HepG2 (cell line): ENCODE data around the gene ABHD12. TPM values are rescaled to one million over a fixed set of nuclear protein-coding genes. Genes with fewer than 3 reads are reported as not detected.

Experiments
- JDP2 ChIP-seq: sonication (generic); formaldehyde crosslinking; IDR thresholded peaks from 2 replicates; pipeline ENCODE4 v1.8.1; 2022; ENCODE audit warnings: missing genetic modification reagents, borderline replicate concordance
- LCORL ChIP-seq, 2 experiments: fragments of 450-650 bp in 1 of 2; sonication (generic) in 1 of 2; formaldehyde crosslinking in 1 of 2; IDR thresholded peaks; 2 replicates each; pipeline versions ENCODE4 v1.5.0 to v1.6.1; 2017 to 2020; ENCODE audit warnings: antibody characterized with exemption in 1 of 2, missing genetic modification reagents in 1 of 2
- MEIS2 ChIP-seq: sonication (generic); formaldehyde crosslinking; IDR thresholded peaks from 2 replicates; pipeline ENCODE4 v1.9.0; 2021; ENCODE audit warnings: mild to moderate bottlenecking, missing genetic modification reagents
- NFATC3 ChIP-seq: sonication (generic); formaldehyde crosslinking; IDR thresholded peaks from 2 replicates; pipeline ENCODE4 v1.5.1; 2020; ENCODE audit warnings: mild to moderate bottlenecking, missing genetic modification reagents
- PATZ1 ChIP-seq: sonication (generic); formaldehyde crosslinking; IDR thresholded peaks from 2 replicates; pipeline ENCODE4 v1.4.0; 2020; ENCODE audit warnings: missing genetic modification reagents
- SIN3B ChIP-seq: fragments of 150-350 bp; IDR thresholded peaks from 2 replicates; pipeline ENCODE4 v1.6.1; 2014; ENCODE audit warnings: low read length
- THYN1 ChIP-seq: sonication (generic); formaldehyde crosslinking; IDR thresholded peaks from 2 replicates; pipeline ENCODE4 v1.8.1; 2023; ENCODE audit warnings: low read depth, mild to moderate bottlenecking, moderate library complexity, missing genetic modification reagents, borderline replicate concordance
- ZBED4 ChIP-seq: sonication (generic); formaldehyde crosslinking; IDR thresholded peaks from 2 replicates; pipeline ENCODE4 v1.4.0; 2020; ENCODE audit warnings: missing genetic modification reagents, borderline replicate concordance
- ZBTB49 ChIP-seq: sonication (generic); formaldehyde crosslinking; IDR thresholded peaks from 2 replicates; pipeline ENCODE4 v1.4.0; 2020; ENCODE audit warnings: missing genetic modification reagents, borderline replicate concordance
- ZFP41 ChIP-seq: sonication (generic); formaldehyde crosslinking; IDR thresholded peaks from 2 replicates; pipeline ENCODE4 v1.4.0; 2020; ENCODE audit warnings: mild to moderate bottlenecking, missing genetic modification reagents, borderline replicate concordance
- ZNF501 ChIP-seq: sonication (generic); formaldehyde crosslinking; IDR thresholded peaks from 2 replicates; pipeline ENCODE4 v1.5.1; 2020; ENCODE audit warnings: mild to moderate bottlenecking, moderate library complexity, missing genetic modification reagents
- ZNF513 ChIP-seq: sonication (generic); formaldehyde crosslinking; conservative IDR thresholded peaks from 2 replicates; pipeline ENCODE4 v1.5.0; 2020; ENCODE audit warnings: missing genetic modification reagents
- ZNF574 ChIP-seq: sonication (generic); formaldehyde crosslinking; IDR thresholded peaks from 2 replicates; pipeline ENCODE4 v1.4.0; 2020; ENCODE audit warnings: missing genetic modification reagents
- ZNF670 ChIP-seq: sonication (generic); formaldehyde crosslinking; IDR thresholded peaks from 2 replicates; pipeline ENCODE4 v1.8.0; 2022; ENCODE audit warnings: mild to moderate bottlenecking, missing genetic modification reagents, borderline replicate concordance
- ZNF782 ChIP-seq: sonication (generic); formaldehyde crosslinking; IDR thresholded peaks from 2 replicates; pipeline ENCODE4 v1.4.0; 2020; ENCODE audit warnings: missing genetic modification reagents, mild to moderate bottlenecking, borderline replicate concordance
- polyA plus RNA-seq, 8 experiments: library from polyadenylated mRNA; depleted of rRNA in 3 of 8; stranded (reverse) in 7 of 8; unstranded in 1 of 8; fragments of >200 nt; fragmentation: Illumina TruSeq in 4 of 8; extraction: Trizol in 4 of 8; gene quantifications; 2 replicates each; pipeline versions ENCODE4 v1.2.1 to v1.2.3, GENCODE V29; 2011 to 2016; ENCODE audit warnings: low read depth in 4 of 8, missing spikeins in 1 of 8, mixed read lengths in 1 of 8; ENCODE audit not compliant: insufficient read depth in 1 of 8
- total RNA-seq, 5 experiments: library from RNA; depleted of rRNA; stranded (reverse); fragments of >200 nt; fragmentation: Illumina TruSeq; extraction: Trizol; gene quantifications; 2 replicates each; pipeline ENCODE4 v1.2.3, GENCODE V29; 2016; ENCODE audit warnings: low read depth in 1 of 5

Gene ABHD12
- total and polyA plus RNA-seq, 2 of the 13 experiments (the other 11 are each of a cell fraction or from before 2014, with no cell fraction given), result 23.5 to 72.1 TPM

GRCh38 chr20:25389858-25390537 lies 637 bp downstream of the ABHD12 start (continued):
- peak; percentile 80 for TF ChIP-seq ZNF501 (CRISPR knock-in tag)
- TF ChIP-seq ZNF670, result peak; percentile 58; the same call in 1 of the 2 replicates
- no peak for TF ChIP-seq ZFP41
- TF ChIP-seq ZNF513 (CRISPR knock-in tag), result 0 out of 2 replicates have a peak, but pooled peaks have one; percentile 22
- 0 out of 2 replicates have a peak, but pooled peaks have one; percentile 26 for TF ChIP-seq THYN1 (CRISPR knock-in tag)
- TF ChIP-seq ZBED4, result no peak
- TF ChIP-seq LCORL (IDR thresholded peaks at IDR 0.05), result no peak
- TF ChIP-seq LCORL (CRISPR knock-in tag; IDR thresholded peaks at IDR 0.05), result peak; percentile 77
- TF ChIP-seq PATZ1 (CRISPR knock-in tag), result peak; percentile 94
- no peak for TF ChIP-seq NFATC3 (CRISPR knock-in tag)
- TF ChIP-seq SIN3B, result no peak
- no peak for TF ChIP-seq ZNF574 (CRISPR knock-in tag)
- TF ChIP-seq ZNF782 (CRISPR knock-in tag), result peak; percentile 35; the same call in 1 of the 2 replicates
- TF ChIP-seq MEIS2 (CRISPR knock-in tag), result peak; percentile 56
- TF ChIP-seq JDP2 (CRISPR knock-in tag), result no peak
- TF ChIP-seq ZBTB49 (CRISPR knock-in tag), result no peak
